22Rv1 (cell line): ENCODE measurements around the gene KANSL1L.

Experiments
- ZFX ChIP-seq: fragments of 450-650 bp; IDR thresholded peaks from 2 replicates; pipeline ENCODE4 v1.6.1; 2017; ENCODE audit warnings: antibody characterized with exemption, borderline replicate concordance
- TF ChIP-seq, protein P1 (sequence below): fragments of 450-650 bp; IDR thresholded peaks from 2 replicates; pipeline ENCODE4 v1.5.1; 2017; ENCODE audit warnings: mild to moderate bottlenecking

DNA sequence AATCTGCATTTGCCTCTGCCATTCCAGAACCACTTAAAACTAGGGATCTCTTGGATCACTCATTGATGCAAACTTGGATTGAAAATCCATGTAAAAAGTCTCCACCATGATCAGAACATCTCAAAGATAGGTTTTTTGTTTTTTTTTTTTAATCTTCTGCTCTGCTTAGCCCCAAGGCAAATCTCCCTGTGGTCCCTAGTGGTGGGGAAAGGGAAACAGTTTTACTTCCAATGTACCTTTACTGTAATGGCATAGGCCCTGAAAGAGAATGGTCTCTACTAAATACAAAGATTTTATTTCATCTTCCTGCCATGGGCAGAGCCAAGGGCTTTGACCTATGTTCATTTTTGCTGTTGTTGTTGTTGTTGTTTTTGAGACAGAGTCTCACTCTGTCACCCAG lies 78.4 kb downstream of the KANSL1L start:
- TF ChIP-seq, protein P1, sequence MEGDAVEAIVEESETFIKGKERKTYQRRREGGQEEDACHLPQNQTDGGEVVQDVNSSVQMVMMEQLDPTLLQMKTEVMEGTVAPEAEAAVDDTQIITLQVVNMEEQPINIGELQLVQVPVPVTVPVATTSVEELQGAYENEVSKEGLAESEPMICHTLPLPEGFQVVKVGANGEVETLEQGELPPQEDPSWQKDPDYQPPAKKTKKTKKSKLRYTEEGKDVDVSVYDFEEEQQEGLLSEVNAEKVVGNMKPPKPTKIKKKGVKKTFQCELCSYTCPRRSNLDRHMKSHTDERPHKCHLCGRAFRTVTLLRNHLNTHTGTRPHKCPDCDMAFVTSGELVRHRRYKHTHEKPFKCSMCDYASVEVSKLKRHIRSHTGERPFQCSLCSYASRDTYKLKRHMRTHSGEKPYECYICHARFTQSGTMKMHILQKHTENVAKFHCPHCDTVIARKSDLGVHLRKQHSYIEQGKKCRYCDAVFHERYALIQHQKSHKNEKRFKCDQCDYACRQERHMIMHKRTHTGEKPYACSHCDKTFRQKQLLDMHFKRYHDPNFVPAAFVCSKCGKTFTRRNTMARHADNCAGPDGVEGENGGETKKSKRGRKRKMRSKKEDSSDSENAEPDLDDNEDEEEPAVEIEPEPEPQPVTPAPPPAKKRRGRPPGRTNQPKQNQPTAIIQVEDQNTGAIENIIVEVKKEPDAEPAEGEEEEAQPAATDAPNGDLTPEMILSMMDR: no peak
- no peak for TF ChIP-seq ZFX
